K562 (cell line): ENCODE measurements around the gene ZNF432. TPM values are rescaled to one million over a fixed set of nuclear protein-coding genes. Genes with fewer than 3 reads are reported as not detected.
A peak's percentile ranks its signal among the peaks of the same experiment; 100 is the strongest.

Source experiments
- BCOR ChIP-seq: fragments of 450-650 bp; IDR thresholded peaks from 2 replicates; pipeline ENCODE4 v1.6.1; 2016
- CC2D1A ChIP-seq: fragments of 450-650 bp; IDR thresholded peaks from 2 replicates; pipeline ENCODE4 v1.6.1; 2017; ENCODE audit warnings: mild to moderate bottlenecking
- CREBBP ChIP-seq: IDR thresholded peaks from one replicate; pipeline ENCODE4 v1.6.1; 2012; ENCODE audit warnings: low read depth, mild to moderate bottlenecking, control low read depth, inconsistent platforms, low read length
- ETV1 ChIP-seq: fragments of 450-650 bp; conservative IDR thresholded peaks from 2 replicates; pipeline ENCODE4 v1.6.1; 2016; ENCODE audit warnings: missing genetic modification characterization, control low read depth, low read depth, missing compliant biosample characterization
- HES1 ChIP-seq: fragments of 450-650 bp; IDR thresholded peaks from 2 replicates; pipeline ENCODE4 v1.6.1; 2016; ENCODE audit warnings: low read depth, mild to moderate bottlenecking, moderate library complexity
- KAT8 ChIP-seq: fragments of 450-650 bp; IDR thresholded peaks from 2 replicates; pipeline ENCODE4 v1.6.1; 2016; ENCODE audit warnings: low read depth, mild to moderate bottlenecking
- MBD2 ChIP-seq: sonication (generic); IDR thresholded peaks from 2 replicates; pipeline ENCODE4 v1.6.1; 2016; ENCODE audit warnings: low read depth, borderline replicate concordance
- MLX ChIP-seq, 2 experiments: fragments of 450-650 bp in 1 of 2; sonication (generic) in 1 of 2; formaldehyde crosslinking; conservative IDR thresholded peaks; 2 replicates each; pipeline versions ENCODE4 v1.4.0 to v1.8.1; 2020 to 2022; ENCODE audit warnings: mild to moderate bottlenecking in 1 of 2, missing genetic modification reagents in 1 of 2
- PRPF4 ChIP-seq: fragments of 200-400 bp; formaldehyde crosslinking; IDR thresholded peaks from one replicate; pipeline ENCODE4 v1.6.1; 2017; ENCODE audit warnings: low read length, low read depth, mild to moderate bottlenecking; ENCODE audit not compliant: insufficient read depth, poor library complexity, severe bottlenecking
- SP1 ChIP-seq: sonication (generic); formaldehyde crosslinking; IDR thresholded peaks from 2 replicates; pipeline ENCODE4 v1.8.1; 2022; ENCODE audit warnings: mild to moderate bottlenecking, missing genetic modification reagents
- SUPT5H ChIP-seq: fragments of 450-650 bp; IDR thresholded peaks from 2 replicates; pipeline ENCODE4 v1.6.1; 2016
- ZBTB11 ChIP-seq, 3 experiments: fragments of 200-800 bp in 1 of 3; fragments of 250-450 bp in 1 of 3; fragments of 450-650 bp in 1 of 3; sonication (Bioruptor Pico) in 1 of 3; sonication (Bioruptor generic) in 1 of 3; formaldehyde crosslinking in 1 of 3; IDR thresholded peaks; 2 replicates each; pipeline versions ENCODE4 v1.6.1 to v1.8.0; 2016 to 2022; ENCODE audit warnings: mild to moderate bottlenecking in 2 of 3, missing genetic modification characterization in 2 of 3, missing compliant biosample characterization in 1 of 3, moderate library complexity in 1 of 3
- ZFP1 ChIP-seq: fragments of 450-650 bp; formaldehyde crosslinking; IDR thresholded peaks from 2 replicates; pipeline ENCODE4 v1.4.0; 2020; ENCODE audit warnings: mild to moderate bottlenecking, mixed read lengths
- ZHX1 ChIP-seq: fragments of 150-350 bp; conservative IDR thresholded peaks from 2 replicates; pipeline ENCODE4 v1.6.1; 2014; ENCODE audit warnings: low read length
- ZNF133 ChIP-seq: fragments of 250-450 bp; sonication (Bioruptor Pico); IDR thresholded peaks from 2 replicates; pipeline ENCODE4 v1.4.0; 2020; ENCODE audit warnings: mild to moderate bottlenecking
- ZNF282 ChIP-seq: sonication (generic); formaldehyde crosslinking; IDR thresholded peaks from 2 replicates; pipeline ENCODE4 v1.8.1; 2023; ENCODE audit warnings: missing genetic modification reagents
- ZNF398 ChIP-seq: fragments of 250-450 bp; sonication (Bioruptor Pico); IDR thresholded peaks from 2 replicates; pipeline ENCODE4 v1.8.0; 2021; ENCODE audit warnings: moderate library complexity, mild to moderate bottlenecking, inconsistent platforms
- ZNF699 ChIP-seq: fragments of 250-450 bp; sonication (Bioruptor Pico); IDR thresholded peaks from 2 replicates; pipeline ENCODE4 v1.8.0; 2021; ENCODE audit warnings: mild to moderate bottlenecking, moderate library complexity; ENCODE audit not compliant: insufficient replicate concordance
- polyA plus RNA-seq, 8 experiments: library from polyadenylated mRNA; depleted of rRNA in 4 of 8; stranded (reverse) in 5 of 8; unstranded in 3 of 8; fragments of >200 nt; fragmentation: Nextera tagmentation in 2 of 8; fragmentation: Illumina TruSeq in 1 of 8; extraction: Ambion mirVana in 2 of 8; extraction: Trizol in 1 of 8; gene quantifications; 2 replicates each; pipeline versions ENCODE4 v1.2.1 to v1.2.3, GENCODE V29; 2011 to 2014; ENCODE audit warnings: inconsistent platforms in 1 of 8, missing spikeins in 1 of 8
- total RNA-seq, 7 experiments: library from RNA; depleted of rRNA in 6 of 7; stranded (reverse); fragments of >200 nt in 6 of 7; fragmentation: Illumina TruSeq in 2 of 7; extraction: Trizol in 2 of 7; gene quantifications; 2 replicates each; pipeline versions ENCODE4 v1.2.1 to v1.2.3, GENCODE V29; 2011 to 2021; ENCODE audit warnings: low replicate concordance in 1 of 7

Gene ZNF432
- total and polyA plus RNA-seq, 9 of the 15 experiments (the other 6 are each of a cell fraction or from before 2014, with no cell fraction given): 2.6 to 6.8 (median 4.0) TPM

- peak in 1 of 3 experiments; percentile 71; a peak in 2 of 6 replicates for TF ChIP-seq ZBTB11 (CRISPR knock-in tag; IDR thresholded peaks at IDR 0.05)
- 0 out of 2 replicates have a peak, but pooled peaks have one; percentile 39 for TF ChIP-seq BCOR
- TF ChIP-seq ZNF282 (CRISPR knock-in tag): no peak
- peak; percentile 79; the same call in 1 of the 2 replicates for TF ChIP-seq MBD2
- TF ChIP-seq ZNF133 (CRISPR knock-in tag): no peak
- TF ChIP-seq ETV1 (tag): no peak
- TF ChIP-seq CC2D1A: 0 out of 2 replicates have a peak, but pooled peaks have one; percentile 36
- TF ChIP-seq HES1: no peak
- peak; percentile 69; the same call in 1 of the 2 replicates for TF ChIP-seq SP1
- 0 out of 2 replicates have a peak, but pooled peaks have one; percentile 67 for TF ChIP-seq ZHX1
- no peak for TF ChIP-seq ZNF699
- no peak for TF ChIP-seq ZFP1
- TF ChIP-seq ZNF398 (CRISPR knock-in tag): no peak
- peak; percentile 93 for TF ChIP-seq SUPT5H
- no peak for TF ChIP-seq MLX (CRISPR knock-in tag; conservative IDR thresholded peaks at IDR 0.05)
- peak; percentile 86; the same call in 1 of the 2 replicates for TF ChIP-seq KAT8
- no peak for TF ChIP-seq CREBBP
- TF ChIP-seq PRPF4: no peak
Observed at GRCh38 chr19:52028027-52028779, 20.4 kb downstream of the ZNF432 start, which contains the start of gene ZNF614 (continued).
